Subcutaneous adipose tissue (tissue), 4 donors: ENCODE measurements around the gene SYF2. TPM values are rescaled to one million over a fixed set of nuclear protein-coding genes. Genes with fewer than 3 reads are reported as not detected.

Experiments
- CTCF ChIP-seq: fragments of 450-650 bp; IDR thresholded peaks from one replicate; pipeline ENCODE4 v1.5.1; 2016; ENCODE audit warnings: low read depth, mild to moderate bottlenecking, control low read depth, antibody characterized with exemption, moderate library complexity
- total RNA-seq, 4 donors: library from RNA; depleted of rRNA; stranded (reverse); fragments of >200 nt; gene quantifications; one replicate each; pipeline ENCODE4 v1.1.0, GENCODE V29; 2016

Gene SYF2
- total RNA-seq, 4 donors from 2014 or later: 47.5 to 81.7 (median 76.4) TPM

- no peak for TF ChIP-seq CTCF
Observed at GRCh38 chr1:25183126-25183980, 48.9 kb downstream of the SYF2 start.

- TF ChIP-seq CTCF: no peak
Observed at GRCh38 chr1:25182629-25183028, 49.7 kb downstream of the SYF2 start.

- no peak for TF ChIP-seq CTCF
Observed at GRCh38 chr1:25180996-25181395, 51.3 kb downstream of the SYF2 start.

- no peak for TF ChIP-seq CTCF
Observed at GRCh38 chr1:25178917-25179561, 53.3 kb downstream of the SYF2 start.

GRCh38 chr1:25174730-25175612 is 57.3 kb downstream of the SYF2 start:
- TF ChIP-seq CTCF: no peak

- no peak for TF ChIP-seq CTCF
Observed at GRCh38 chr1:25174363-25174729, 58.0 kb downstream of the SYF2 start.

GRCh38 chr1:25173809-25174340 is 58.4 kb downstream of the SYF2 start:
- no peak for TF ChIP-seq CTCF
